Stimulated activated effector memory CD8-positive, alpha-beta T cell treated with anti-CD3 and anti-CD28 coated beads, Interleukin-12 subunit alpha, Interleukin-12 subunit beta, amount 100 ng/mL, for 72 hours (primary cell): Measurements from ENCODE around the gene ST7.

Experiments
- ATAC-seq: fragments of 150-1000 bp; cut with Tn5 transposase; 2 replicates; pipeline ENCODE4 v1.10.0; 2021
- DNase-seq, 2 donors: peaks; one replicate each; pipeline ENCODE4 v3.0.0; 2021 to 2022; ENCODE audit warnings: low spot score in 2 of 2
- H3K27ac Mint-ChIP-seq: one replicate; pipeline ENCODE4 v1.8.0; 2022; ENCODE audit warnings: mild to moderate bottlenecking, mixed read lengths
- H3K36me3 Mint-ChIP-seq: one replicate; pipeline ENCODE4 v1.8.0; 2022; ENCODE audit warnings: mild to moderate bottlenecking, mixed read lengths
- H3K4me1 Mint-ChIP-seq: one replicate; pipeline ENCODE4 v1.8.0; 2022; ENCODE audit warnings: mixed read lengths
- H3K4me3 Mint-ChIP-seq: one replicate; pipeline ENCODE4 v1.8.0; 2022; ENCODE audit warnings: mild to moderate bottlenecking, mixed read lengths
- H3K9me3 Mint-ChIP-seq: one replicate; pipeline ENCODE4 v1.8.0; 2022; ENCODE audit warnings: mixed read lengths

Gene ST7

GRCh38 chr7:117200786-117201458 lies 247.6 kb downstream of the ST7 start:
- H3K36me3 Mint-ChIP-seq: no peaks in the 10 kb centered on the region
- no peaks in the 10 kb centered on the region for H3K4me1 Mint-ChIP-seq
- no peaks in the 10 kb centered on the region for H3K9me3 Mint-ChIP-seq
- no peak for ATAC-seq
- no peak overlapping the region for H3K4me3 Mint-ChIP-seq
- H3K27ac Mint-ChIP-seq: no peak overlapping the region
- DNase-seq: no peak

GRCh38 chr7:117202511-117202910 lies 249.2 kb downstream of the ST7 start:
- DNase-seq: no peak
- H3K27ac Mint-ChIP-seq: no peak overlapping the region

GRCh38 chr7:117203205-117203604 lies 249.9 kb downstream of the ST7 start:
- H3K36me3 Mint-ChIP-seq: no peaks in the 10 kb centered on the region
- DNase-seq (no peak), ATAC-seq (no peak)
- no peaks in the 10 kb centered on the region for H3K9me3 Mint-ChIP-seq
- H3K27ac Mint-ChIP-seq: no peak overlapping the region
- H3K4me3 Mint-ChIP-seq: no peak overlapping the region
- no peaks in the 10 kb centered on the region for H3K4me1 Mint-ChIP-seq

More at GRCh38 chr7:117202511-117202910, 249.2 kb downstream of the ST7 start:
- Mint-ChIP-seq H3K4me3 (no peak overlapping the region), H3K4me1 (no peaks in the 10 kb centered on the region), H3K36me3 (no peaks in the 10 kb centered on the region), H3K9me3 (no peaks in the 10 kb centered on the region)
- ATAC-seq: no peak

GRCh38 chr7:117205873-117206272 lies 252.6 kb downstream of the ST7 start:
- no peak for DNase-seq
- Mint-ChIP-seq H3K4me1 (no peaks in the 10 kb centered on the region), H3K4me3 (no peak overlapping the region), H3K27ac (no peak overlapping the region), H3K9me3 (no peaks in the 10 kb centered on the region), H3K36me3 (peaks cover 5% of the 10 kb centered on the region)
- no peak for ATAC-seq

DNA sequence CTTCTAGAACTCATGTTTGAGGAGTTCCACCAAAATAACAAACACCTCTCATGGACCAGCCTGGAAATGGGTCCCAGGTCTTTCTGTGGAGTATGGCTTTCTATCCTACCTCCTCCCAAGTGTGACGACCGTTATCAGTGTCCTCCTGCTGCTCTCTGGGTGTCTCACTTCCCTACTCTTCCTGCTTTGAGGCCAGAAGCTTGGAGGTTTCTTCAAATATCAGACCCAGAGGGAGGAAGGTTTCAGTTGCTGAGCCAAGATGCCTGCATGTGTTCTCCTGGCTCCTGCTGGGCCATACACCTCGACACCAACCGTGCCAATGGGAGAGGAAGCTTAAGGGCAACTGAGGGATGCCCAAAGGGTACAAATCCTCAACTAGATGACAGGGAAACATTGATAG lies 255.0 kb downstream of the ST7 start:
- DNase-seq (no peak), ATAC-seq (no peak)
- Mint-ChIP-seq H3K9me3 (no peaks in the 10 kb centered on the region), H3K4me1 (no peaks in the 10 kb centered on the region), H3K4me3 (no peak overlapping the region), H3K36me3 (peaks cover 5% of the 10 kb centered on the region), H3K27ac (no peak overlapping the region)

DNA sequence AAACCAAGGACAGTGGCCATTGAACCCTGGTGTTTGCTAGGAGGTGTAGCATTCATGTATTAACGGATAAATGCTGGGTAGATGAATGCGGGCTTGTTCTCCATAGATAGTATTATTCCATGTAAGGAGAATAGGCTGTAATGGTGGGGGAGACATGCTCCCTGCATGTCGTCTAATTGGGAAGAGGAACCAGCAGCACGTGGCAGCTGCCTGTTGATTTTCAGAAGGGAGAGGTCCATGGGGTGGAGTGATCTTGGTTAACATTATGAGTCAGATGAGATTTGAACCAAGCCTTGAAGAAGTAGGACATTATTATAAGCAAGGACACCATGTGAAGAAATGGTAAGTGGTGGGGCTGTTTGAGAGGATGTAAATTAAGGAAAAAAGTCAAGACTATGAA lies 257.1 kb downstream of the ST7 start:
- H3K36me3 Mint-ChIP-seq: peaks cover 5% of the 10 kb centered on the region
- no peak overlapping the region for H3K27ac Mint-ChIP-seq
- no peak for DNase-seq
- no peaks in the 10 kb centered on the region for H3K9me3 Mint-ChIP-seq
- ATAC-seq: no peak
- no peaks in the 10 kb centered on the region for H3K4me1 Mint-ChIP-seq
- no peak overlapping the region for H3K4me3 Mint-ChIP-seq

DNA sequence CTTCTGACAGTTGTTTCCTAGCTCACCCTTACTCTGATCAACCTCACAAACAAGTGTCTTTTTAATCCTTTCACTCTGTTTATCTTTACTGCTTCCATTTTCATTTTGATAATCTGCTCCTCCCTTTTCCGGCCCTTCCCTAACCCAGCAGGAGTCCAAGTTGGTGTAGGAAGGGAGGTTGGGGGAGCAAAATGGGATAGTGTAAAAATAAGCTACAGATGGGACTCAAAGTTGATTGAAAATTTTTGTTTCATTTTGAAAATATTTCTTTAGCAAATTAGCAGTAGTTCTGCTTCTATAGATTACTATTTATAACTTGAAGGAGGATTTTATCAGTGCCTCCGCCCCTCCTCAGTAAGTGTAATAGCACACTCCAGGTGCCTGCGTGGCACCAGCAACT lies 257.6 kb downstream of the ST7 start:
- ATAC-seq: no peak
- Mint-ChIP-seq H3K36me3 (peaks cover 5% of the 10 kb centered on the region), H3K9me3 (no peaks in the 10 kb centered on the region)

DNA sequence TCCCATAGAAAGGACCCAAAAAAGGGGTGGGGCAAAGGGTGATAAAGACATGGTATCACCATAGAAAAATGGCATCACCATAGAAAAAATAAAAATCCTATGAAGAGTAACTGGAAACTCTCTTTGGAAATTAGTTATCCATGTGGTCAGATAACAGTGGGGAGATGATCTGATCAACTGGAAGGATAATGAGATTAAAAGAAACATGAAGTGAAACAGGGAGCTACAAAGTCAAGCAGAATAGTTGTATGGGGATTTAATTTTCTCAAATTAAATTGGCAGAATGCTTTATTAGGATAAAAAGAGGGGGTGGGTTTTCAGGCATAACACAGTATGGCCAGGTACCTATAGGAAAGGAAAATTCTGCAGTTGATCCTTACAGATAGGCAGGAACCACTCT lies 258.3 kb downstream of the ST7 start:
- Mint-ChIP-seq H3K36me3 (peaks cover 5% of the 10 kb centered on the region), H3K4me1 (no peaks in the 10 kb centered on the region), H3K9me3 (no peaks in the 10 kb centered on the region), H3K4me3 (no peak overlapping the region), H3K27ac (no peak overlapping the region)
- ATAC-seq (no peak), DNase-seq (no peak)

More for the DNA sequence above, 257.6 kb downstream of the ST7 start:
- H3K4me3 Mint-ChIP-seq: no peak overlapping the region
- no peaks in the 10 kb centered on the region for H3K4me1 Mint-ChIP-seq
- no peak for DNase-seq
- H3K27ac Mint-ChIP-seq: no peak overlapping the region

DNA sequence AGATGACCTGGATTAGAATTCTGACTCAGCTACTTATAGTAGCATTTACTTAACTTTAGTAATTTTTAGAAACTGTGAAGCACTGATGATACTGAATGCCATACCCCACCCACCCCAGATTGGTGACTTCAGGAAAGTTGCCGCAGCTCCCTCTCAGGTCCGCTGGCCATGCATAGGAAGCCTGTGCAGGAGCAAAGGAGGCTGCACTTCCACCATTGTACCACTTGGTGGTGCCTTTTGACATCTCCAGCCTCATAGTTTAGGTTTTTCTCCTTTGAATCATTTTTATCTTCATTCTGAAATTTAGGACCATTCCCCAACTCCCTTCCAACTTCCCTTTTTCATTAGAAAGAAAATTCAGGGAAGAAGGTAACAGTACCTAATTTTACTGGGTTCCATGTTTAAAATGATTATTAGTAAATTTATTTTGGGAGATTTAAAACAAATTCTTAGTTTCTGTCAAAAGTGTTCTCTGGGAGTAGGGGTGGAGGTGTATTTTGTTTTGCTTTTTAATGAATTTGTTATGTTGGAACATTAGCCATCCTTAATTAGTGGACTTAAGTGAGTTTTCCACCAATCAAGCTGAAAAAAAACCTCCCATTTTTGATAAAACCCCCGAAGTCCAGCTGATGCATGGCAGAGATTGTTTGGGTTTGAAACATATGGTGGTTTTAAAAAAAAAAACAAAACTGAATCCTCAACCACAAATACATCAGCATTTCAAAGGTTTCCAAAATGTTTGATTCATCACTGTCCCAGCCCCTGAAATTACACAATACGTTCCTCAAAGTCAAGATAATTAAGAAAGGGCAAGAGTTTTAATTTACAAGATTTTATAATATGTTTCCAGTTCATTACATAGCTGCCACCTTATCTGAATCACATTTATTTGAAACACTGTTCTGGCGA lies 259.9 kb downstream of the ST7 start:
- no peaks in the 10 kb centered on the region for H3K9me3 Mint-ChIP-seq

GRCh38 chr7:117216010-117216409 lies 262.7 kb downstream of the ST7 start:
- H3K4me1 Mint-ChIP-seq: no peaks in the 10 kb centered on the region
- DNase-seq (no peak), ATAC-seq (no peak)
- H3K36me3 Mint-ChIP-seq: no peaks in the 10 kb centered on the region
- no peak overlapping the region for H3K4me3 Mint-ChIP-seq
- H3K27ac Mint-ChIP-seq: no peak overlapping the region
- no peaks in the 10 kb centered on the region for H3K9me3 Mint-ChIP-seq

More for the DNA sequence above, 259.9 kb downstream of the ST7 start:
- no peak overlapping the region for H3K4me3 Mint-ChIP-seq
- no peaks in the 10 kb centered on the region for H3K4me1 Mint-ChIP-seq
- H3K36me3 Mint-ChIP-seq: peaks cover 5% of the 10 kb centered on the region
- no peak overlapping the region for H3K27ac Mint-ChIP-seq
- DNase-seq (peak; percentile 13 to 67), ATAC-seq (no peak)

- H3K4me1 Mint-ChIP-seq: no peaks in the 10 kb centered on the region
- no peak overlapping the region for H3K4me3 Mint-ChIP-seq
- H3K36me3 Mint-ChIP-seq: no peaks in the 10 kb centered on the region
- DNase-seq (no peak), ATAC-seq (no peak)
- H3K9me3 Mint-ChIP-seq: no peaks in the 10 kb centered on the region
- no peak overlapping the region for H3K27ac Mint-ChIP-seq
Observed at GRCh38 chr7:117216436-117217069, 263.3 kb downstream of the ST7 start.

DNA sequence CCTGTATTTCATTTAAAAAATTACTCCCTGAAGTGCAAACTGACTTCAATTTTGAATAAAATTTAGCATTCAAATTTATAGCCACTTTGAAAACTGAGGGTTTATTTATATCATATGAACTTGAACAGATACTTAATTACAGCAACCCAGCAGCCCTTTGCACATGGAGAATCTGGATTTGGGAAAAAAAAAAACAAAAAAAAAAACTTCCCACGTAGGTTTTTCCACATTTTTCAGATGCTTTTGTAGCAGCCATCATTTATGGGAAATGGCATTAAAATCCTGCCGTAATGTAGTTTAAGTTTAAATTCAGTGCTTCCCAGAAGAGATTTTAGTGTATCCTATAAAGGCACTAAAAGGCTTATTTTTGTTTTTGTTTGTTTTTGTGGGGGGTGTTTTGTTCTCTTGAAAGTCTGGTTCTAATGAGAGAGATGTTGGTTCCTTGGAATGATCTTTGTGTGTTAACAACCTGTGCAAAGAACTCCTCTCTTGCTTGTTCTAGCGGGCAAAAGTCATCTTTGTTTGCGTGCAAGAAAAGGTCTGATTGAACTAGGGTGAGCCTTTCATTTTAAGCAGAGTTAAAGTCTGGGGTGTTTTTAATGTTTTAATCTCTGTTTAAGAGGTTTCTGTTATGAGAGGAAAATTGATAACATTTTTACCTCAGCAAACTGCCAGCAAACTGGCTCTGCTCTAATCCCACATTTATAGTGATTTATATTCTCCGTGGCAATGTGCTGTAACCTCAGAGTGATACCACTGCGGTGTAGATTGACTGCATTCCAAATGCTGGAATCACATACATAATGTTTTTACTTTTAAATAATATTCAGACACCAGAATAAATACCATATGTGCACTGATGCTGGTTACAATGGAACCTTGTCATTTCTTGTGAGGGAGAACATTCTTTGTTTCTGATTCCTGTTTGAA lies 264.1 kb downstream of the ST7 start:
- no peaks in the 10 kb centered on the region for H3K4me1 Mint-ChIP-seq
- H3K4me3 Mint-ChIP-seq: no peak overlapping the region
- H3K36me3 Mint-ChIP-seq: no peaks in the 10 kb centered on the region
- ATAC-seq (no peak), DNase-seq (no peak)
- no peak overlapping the region for H3K27ac Mint-ChIP-seq
- no peaks in the 10 kb centered on the region for H3K9me3 Mint-ChIP-seq

DNA sequence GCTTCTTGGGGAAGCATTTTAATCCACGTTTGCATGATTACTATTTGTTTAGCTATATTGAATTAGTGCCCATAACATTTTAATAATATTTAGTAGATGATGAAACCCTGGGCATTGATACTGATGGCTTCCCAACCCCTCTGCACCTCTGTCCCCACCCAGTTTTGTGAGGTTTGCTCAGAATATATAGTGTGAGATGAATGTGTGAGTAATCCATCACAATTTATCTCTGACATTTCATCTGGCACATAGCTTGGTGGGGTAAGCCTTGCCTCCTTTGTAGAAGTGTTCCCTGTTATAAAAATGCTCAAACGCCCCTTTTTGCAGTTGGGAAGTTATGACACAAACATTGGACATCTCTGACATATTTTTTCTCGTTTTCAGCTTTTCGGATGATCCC lies 265.4 kb downstream of the ST7 start:
- no peak overlapping the region for H3K4me3 Mint-ChIP-seq
- H3K27ac Mint-ChIP-seq: no peak overlapping the region
- no peaks in the 10 kb centered on the region for H3K4me1 Mint-ChIP-seq
- DNase-seq (no peak), ATAC-seq (no peak)
- H3K9me3 Mint-ChIP-seq: no peaks in the 10 kb centered on the region
- no peaks in the 10 kb centered on the region for H3K36me3 Mint-ChIP-seq

DNA sequence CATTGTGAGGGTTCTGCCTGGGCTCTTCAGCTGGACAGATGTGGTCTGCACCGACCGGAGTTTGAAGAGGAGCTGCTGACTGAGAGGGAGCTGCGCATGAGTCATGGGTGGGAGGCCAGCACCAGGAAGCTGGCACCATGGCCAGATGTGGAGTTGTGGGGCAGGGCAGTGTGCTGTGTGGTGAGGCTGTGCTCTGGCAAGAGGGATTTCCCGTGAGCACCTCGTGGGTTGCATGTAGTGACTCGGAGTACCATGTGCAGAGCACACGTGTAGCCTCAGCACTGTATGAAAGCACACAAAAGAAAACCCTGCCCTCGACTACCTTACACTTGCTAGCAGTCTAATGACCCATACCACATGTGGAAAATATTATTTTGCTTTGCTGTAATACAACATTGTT lies 266.2 kb downstream of the ST7 start:
- no peaks in the 10 kb centered on the region for H3K36me3 Mint-ChIP-seq
- H3K9me3 Mint-ChIP-seq: no peaks in the 10 kb centered on the region
- no peaks in the 10 kb centered on the region for H3K4me1 Mint-ChIP-seq
- no peak overlapping the region for H3K4me3 Mint-ChIP-seq
- ATAC-seq (peak; percentile 66), DNase-seq (no peak)
- H3K27ac Mint-ChIP-seq: no peak overlapping the region

DNA sequence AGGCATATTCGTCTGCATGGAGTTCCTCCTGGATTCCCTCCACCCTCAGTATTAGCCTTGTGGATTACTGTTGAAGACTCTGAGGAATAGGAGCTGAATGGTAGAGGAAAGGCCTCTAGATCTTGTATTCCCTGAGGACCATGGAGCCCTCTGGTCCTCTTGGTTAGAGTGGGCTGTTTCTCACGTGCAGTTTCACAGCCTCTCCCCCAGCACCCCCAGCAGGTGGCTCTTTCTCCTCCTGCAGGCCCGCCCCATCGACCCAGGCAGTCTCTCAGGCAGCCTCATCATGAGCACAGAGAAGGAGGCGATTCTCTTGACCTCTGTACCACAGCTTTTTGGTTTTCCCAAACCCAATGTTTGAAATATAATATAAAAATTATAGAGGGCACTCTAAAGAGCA lies 267.5 kb downstream of the ST7 start:
- H3K4me3 Mint-ChIP-seq: no peak overlapping the region
- no peaks in the 10 kb centered on the region for H3K9me3 Mint-ChIP-seq
- DNase-seq: no peak
- no peaks in the 10 kb centered on the region for H3K36me3 Mint-ChIP-seq
- ATAC-seq: no peak
- no peak overlapping the region for H3K27ac Mint-ChIP-seq
- no peaks in the 10 kb centered on the region for H3K4me1 Mint-ChIP-seq
